Vagina (tissue), 2 donors: ENCODE results near the gene RBM33. TPM values are rescaled to one million over a fixed set of nuclear protein-coding genes. Genes with fewer than 3 reads are reported as not detected.

ENCODE experiments used
- DNase-seq, 2 donors: peaks; one replicate each; pipeline ENCODE4 v3.0.0-alpha.2; 2017; ENCODE audit errors: extremely low spot score in 2 of 2
- H3K27ac ChIP-seq: fragments of 200-600 bp; sonication (generic); one replicate; pipeline ENCODE4 v1.5.1; 2019
- H3K27me3 ChIP-seq: fragments of 200-600 bp; sonication (generic); one replicate; pipeline ENCODE4 v1.5.1; 2019
- H3K36me3 ChIP-seq, 2 donors: fragments of 200-600 bp; sonication (generic); one replicate each; pipeline ENCODE4 v1.5.1; 2017 to 2019
- H3K4me1 ChIP-seq: fragments of 200-600 bp; sonication (generic); one replicate; pipeline ENCODE4 v1.5.1; 2019
- H3K4me3 ChIP-seq, 2 donors: fragments of 200-600 bp; sonication (generic); 1 replicate in 1 of 2; 2 replicates in 1 of 2; pipeline ENCODE4 v1.5.1; 2016 to 2019
- H3K9me3 ChIP-seq: fragments of 200-600 bp; sonication (generic); one replicate; pipeline ENCODE4 v1.5.1; 2019
- POLR2A ChIP-seq, 2 donors: fragments of 450-650 bp; IDR thresholded peaks; one replicate each; pipeline ENCODE4 v1.6.1; 2017; ENCODE audit warnings: antibody characterized with exemption in 2 of 2, mild to moderate bottlenecking in 2 of 2, moderate library complexity in 2 of 2
- POLR2AphosphoS5 ChIP-seq, 2 donors: sonication (generic); formaldehyde crosslinking; IDR thresholded peaks; one replicate each; pipeline ENCODE4 v1.9.0; 2017; ENCODE audit warnings: antibody characterized with exemption in 2 of 2, mild to moderate bottlenecking in 2 of 2, low read depth in 1 of 2; ENCODE audit not compliant: insufficient read depth in 1 of 2
- intact Hi-C: fragments of 100-400 bp; cut with DNase I; formaldehyde crosslinking; loops from one replicate; pipeline ENCODE4 v1.15.1; 2023
- total RNA-seq: library from RNA; depleted of rRNA; stranded (reverse); fragments of >200 nt; gene quantifications from one replicate; pipeline ENCODE4 v1.2.3, GENCODE V29; 2016
- TF ChIP-seq, protein P1 (sequence below), 3 experiments: fragments of 450-650 bp in 2 of 3; fragments of 200-600 bp in 1 of 3; sonication (generic) in 1 of 3; IDR thresholded peaks; one replicate each; pipeline ENCODE4 v1.5.1; 2017 to 2019; ENCODE audit warnings: antibody characterized with exemption in 3 of 3, mild to moderate bottlenecking in 2 of 3, moderate library complexity in 2 of 3

The RBM33 gene
- total RNA-seq, 1 donor from 2014 or later = 63.8 TPM

DNA sequence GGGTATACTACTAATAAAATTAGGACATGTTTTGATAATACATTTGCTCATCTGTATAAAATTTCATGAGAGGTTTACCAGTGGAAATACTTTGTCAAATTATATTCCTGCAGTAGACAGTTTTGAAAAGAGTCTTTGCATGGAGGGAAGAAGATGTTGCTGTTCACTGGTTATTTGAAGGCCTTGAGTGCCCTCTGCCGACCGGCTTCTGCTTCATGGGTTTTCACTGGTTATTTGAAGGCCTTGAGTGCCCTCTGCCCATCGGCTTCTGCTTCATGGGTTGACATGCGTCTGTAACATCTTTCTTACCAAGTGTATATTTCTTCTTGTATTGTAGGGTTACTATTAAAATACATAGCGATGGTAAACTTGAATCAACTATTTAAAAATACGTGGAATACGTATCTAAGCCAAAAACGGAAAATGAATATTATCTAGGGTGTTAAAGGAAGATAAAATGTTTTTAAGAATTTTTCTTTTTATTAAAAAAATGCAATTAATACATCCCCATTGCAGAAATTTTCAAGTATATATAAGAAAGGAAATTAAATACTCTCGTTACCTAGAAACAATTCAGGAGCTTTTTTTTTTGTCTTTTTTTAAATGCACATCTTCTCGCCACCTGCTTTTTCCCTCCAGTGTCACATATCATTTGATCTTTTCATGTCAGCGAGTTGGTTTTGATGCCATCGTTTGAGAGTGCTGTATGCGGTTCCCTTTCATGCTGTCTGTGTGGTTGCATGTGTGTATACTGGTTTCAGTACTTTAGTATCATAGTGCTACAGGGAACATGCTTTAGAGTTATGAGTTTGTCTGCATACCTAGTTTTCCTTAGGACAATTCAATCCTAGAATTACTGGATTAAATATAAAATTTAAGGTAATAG is 94.4 kb downstream of the RBM33 start:
- Histone ChIP-seq H3K27me3 (no peaks in the 10 kb centered on the region), H3K4me1 (no peaks in the 10 kb centered on the region), H3K27ac (no peak overlapping the region), H3K9me3 (no peaks in the 10 kb centered on the region), H3K36me3 (peaks cover 0 to 57% of the 10 kb centered on the region in 2 donors), H3K4me3 (no peak overlapping the region)
- intact Hi-C loops = no loop called here
- no peak for DNase-seq
- no peak for TF ChIP-seq POLR2AphosphoS5 (IDR thresholded peaks at IDR 0.05; ENCODE audit: insufficient read depth in 1 of 2, low read depth in 1 of 2)
- TF ChIP-seq, protein P1, sequence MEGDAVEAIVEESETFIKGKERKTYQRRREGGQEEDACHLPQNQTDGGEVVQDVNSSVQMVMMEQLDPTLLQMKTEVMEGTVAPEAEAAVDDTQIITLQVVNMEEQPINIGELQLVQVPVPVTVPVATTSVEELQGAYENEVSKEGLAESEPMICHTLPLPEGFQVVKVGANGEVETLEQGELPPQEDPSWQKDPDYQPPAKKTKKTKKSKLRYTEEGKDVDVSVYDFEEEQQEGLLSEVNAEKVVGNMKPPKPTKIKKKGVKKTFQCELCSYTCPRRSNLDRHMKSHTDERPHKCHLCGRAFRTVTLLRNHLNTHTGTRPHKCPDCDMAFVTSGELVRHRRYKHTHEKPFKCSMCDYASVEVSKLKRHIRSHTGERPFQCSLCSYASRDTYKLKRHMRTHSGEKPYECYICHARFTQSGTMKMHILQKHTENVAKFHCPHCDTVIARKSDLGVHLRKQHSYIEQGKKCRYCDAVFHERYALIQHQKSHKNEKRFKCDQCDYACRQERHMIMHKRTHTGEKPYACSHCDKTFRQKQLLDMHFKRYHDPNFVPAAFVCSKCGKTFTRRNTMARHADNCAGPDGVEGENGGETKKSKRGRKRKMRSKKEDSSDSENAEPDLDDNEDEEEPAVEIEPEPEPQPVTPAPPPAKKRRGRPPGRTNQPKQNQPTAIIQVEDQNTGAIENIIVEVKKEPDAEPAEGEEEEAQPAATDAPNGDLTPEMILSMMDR (IDR thresholded peaks at IDR 0.05) = peak; percentile 18 to 68 (median 30)

DNA sequence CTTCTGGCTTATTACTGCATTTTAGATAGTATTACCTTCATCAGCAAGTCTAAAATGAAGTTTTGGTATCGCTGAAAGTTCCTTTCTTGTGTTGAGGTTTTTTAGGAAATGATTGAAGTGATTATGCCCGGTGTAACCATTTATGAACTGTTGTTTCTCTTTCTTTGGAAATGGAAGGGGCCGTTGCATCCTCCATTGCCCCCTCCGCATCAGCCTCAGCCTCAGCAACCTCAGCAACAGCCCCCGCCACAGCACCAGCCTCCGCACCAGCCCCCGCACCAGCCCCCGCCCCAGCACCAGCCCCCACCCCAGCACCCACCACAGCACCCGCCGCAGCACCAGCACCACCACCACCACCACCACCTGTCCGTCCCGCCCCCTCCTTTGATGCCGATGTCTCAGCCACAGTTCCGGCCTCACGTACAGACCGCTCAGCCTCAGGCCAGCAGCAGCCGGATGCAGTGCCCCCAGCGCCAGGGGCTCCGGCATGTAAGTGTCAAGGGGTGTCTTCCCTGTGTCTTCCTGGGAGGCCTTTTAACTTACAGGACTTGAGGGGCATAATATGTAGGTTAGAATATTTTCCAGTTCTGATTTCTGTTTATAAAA is 95.2 kb downstream of the RBM33 start:
- intact Hi-C loops = no loop called here
- Histone ChIP-seq H3K27ac (no peak overlapping the region), H3K9me3 (no peaks in the 10 kb centered on the region), H3K4me3 (no peak overlapping the region), H3K4me1 (no peaks in the 10 kb centered on the region), H3K36me3 (peaks cover 0 to 57% of the 10 kb centered on the region in 2 donors), H3K27me3 (no peaks in the 10 kb centered on the region)
- DNase-seq = no peak
- TF ChIP-seq POLR2AphosphoS5 (IDR thresholded peaks at IDR 0.05; ENCODE audit: insufficient read depth in 1 of 2, low read depth in 1 of 2) = no peak
- TF ChIP-seq POLR2A (IDR thresholded peaks at IDR 0.05) = no peak
- TF ChIP-seq, protein P1 (IDR thresholded peaks at IDR 0.05) = no peak

DNA sequence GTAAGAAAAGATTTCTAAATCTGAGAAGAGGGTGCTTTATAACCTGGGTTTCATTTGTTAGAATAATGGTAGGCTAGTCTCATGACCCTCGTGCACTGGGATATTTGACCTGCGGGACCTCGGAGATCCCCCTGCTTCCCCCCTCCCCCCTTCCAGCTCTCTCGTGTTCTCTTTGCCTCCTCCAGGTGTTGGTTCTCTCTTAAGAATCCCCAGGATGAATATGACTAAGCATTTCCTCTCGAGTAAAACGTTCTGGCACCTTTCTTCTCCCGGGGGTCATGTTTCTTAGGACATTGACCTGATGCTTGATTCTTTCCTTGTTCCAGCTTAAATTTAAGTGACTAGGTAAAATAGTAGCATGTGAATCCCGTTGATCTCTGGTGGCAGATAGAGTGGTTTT is 96.6 kb downstream of the RBM33 start:
- no peak for DNase-seq
- H3K9me3 ChIP-seq = no peaks in the 10 kb centered on the region
- H3K4me3 ChIP-seq = no peak overlapping the region
- no peaks in the 10 kb centered on the region for H3K27me3 ChIP-seq
- H3K27ac ChIP-seq = no peak overlapping the region
- intact Hi-C loops = no loop called here
- TF ChIP-seq POLR2AphosphoS5 (IDR thresholded peaks at IDR 0.05; ENCODE audit: insufficient read depth in 1 of 2, low read depth in 1 of 2) (no peak), POLR2A (IDR thresholded peaks at IDR 0.05) (no peak)
- no peaks in the 10 kb centered on the region for H3K4me1 ChIP-seq
- peaks cover 0 to 70% of the 10 kb centered on the region in 2 donors for H3K36me3 ChIP-seq

DNA sequence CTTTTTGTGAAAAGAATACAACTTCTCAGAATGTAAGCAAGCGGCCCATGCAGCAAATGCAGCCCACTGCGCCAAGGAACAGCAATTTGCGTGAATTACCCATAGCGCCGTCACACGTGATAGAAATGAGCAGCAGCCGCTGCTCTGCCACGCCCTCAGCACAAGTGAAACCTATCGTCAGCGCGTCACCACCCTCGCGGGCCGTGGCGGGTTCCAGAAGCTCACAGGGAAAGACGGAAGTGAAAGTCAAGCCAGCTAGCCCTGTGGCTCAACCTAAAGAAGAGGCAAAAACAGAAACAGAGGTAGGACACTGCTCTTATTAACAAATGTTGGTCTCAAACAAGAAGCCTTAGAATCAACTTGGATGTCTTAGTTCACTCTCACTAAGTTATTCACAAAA is 97.3 kb downstream of the RBM33 start:
- Histone ChIP-seq H3K27me3 (no peaks in the 10 kb centered on the region), H3K9me3 (no peaks in the 10 kb centered on the region), H3K36me3 (peaks cover 0 to 77% of the 10 kb centered on the region in 2 donors), H3K27ac (no peak overlapping the region), H3K4me3 (no peak overlapping the region), H3K4me1 (no peaks in the 10 kb centered on the region)
- intact Hi-C loops = no loop called here
- TF ChIP-seq, protein P1 (IDR thresholded peaks at IDR 0.05) = no peak
- TF ChIP-seq POLR2AphosphoS5 (IDR thresholded peaks at IDR 0.05; ENCODE audit: insufficient read depth in 1 of 2, low read depth in 1 of 2) (peak in 1 of 2 donors; percentile 32), POLR2A (IDR thresholded peaks at IDR 0.05) (no peak)
- DNase-seq = no peak

DNA sequence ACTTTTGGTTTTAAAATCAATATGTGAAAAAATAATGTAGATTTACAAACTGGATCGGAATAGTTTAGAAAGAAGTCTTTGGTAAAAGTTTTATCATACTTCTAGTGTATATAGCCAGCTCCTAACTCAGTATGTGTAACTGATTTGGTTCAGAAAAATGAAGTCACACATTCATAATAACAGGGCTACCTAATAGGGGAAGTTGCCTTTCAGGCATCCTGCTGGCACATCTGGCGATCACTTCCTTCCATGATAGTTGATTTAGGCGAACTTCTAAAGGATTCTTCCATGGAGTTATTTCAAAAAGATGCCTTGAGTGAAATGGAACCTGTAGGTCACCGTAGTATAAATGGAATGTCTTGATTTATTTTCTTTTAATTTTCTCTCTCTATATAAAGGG is 98.7 kb downstream of the RBM33 start:
- H3K4me1 ChIP-seq = no peaks in the 10 kb centered on the region
- H3K9me3 ChIP-seq = no peaks in the 10 kb centered on the region
- TF ChIP-seq POLR2A (IDR thresholded peaks at IDR 0.05) = no peak
- no peak for TF ChIP-seq POLR2AphosphoS5 (IDR thresholded peaks at IDR 0.05; ENCODE audit: insufficient read depth in 1 of 2, low read depth in 1 of 2)
- TF ChIP-seq, protein P1 (IDR thresholded peaks at IDR 0.05) = no peak
- H3K27ac ChIP-seq = no peak overlapping the region
- peaks cover 0 to 68% of the 10 kb centered on the region in 2 donors for H3K36me3 ChIP-seq
- no peak overlapping the region for H3K4me3 ChIP-seq
- intact Hi-C loops = no loop called here
- no peaks in the 10 kb centered on the region for H3K27me3 ChIP-seq
- no peak for DNase-seq
